T-helper 2 cell treated with Interferon-gamma antibody and Interleukin-4, amounts not matched to agents 5 μg/mL and 100 μg/mL, for 36 hours (primary cell): ENCODE data around the gene FGF14.

Source experiments
- DNase-seq: peaks from one replicate; pipeline ENCODE4 v3.0.0; 2021; ENCODE audit warnings: low spot score
- H3K27ac Mint-ChIP-seq: one replicate; pipeline ENCODE4 v1.8.0; 2021; ENCODE audit warnings: mild to moderate bottlenecking, mixed read lengths
- H3K27me3 Mint-ChIP-seq: one replicate; pipeline ENCODE4 v1.8.0; 2021; ENCODE audit warnings: low read depth, mixed read lengths
- H3K36me3 Mint-ChIP-seq: one replicate; pipeline ENCODE4 v1.8.0; 2021; ENCODE audit warnings: low read depth, mixed read lengths
- H3K4me1 Mint-ChIP-seq: one replicate; pipeline ENCODE4 v1.8.0; 2021; ENCODE audit warnings: low read depth, mixed read lengths
- H3K4me3 Mint-ChIP-seq: one replicate; pipeline ENCODE4 v1.8.0; 2022; ENCODE audit warnings: mild to moderate bottlenecking, moderate library complexity, mixed read lengths
- H3K9me3 Mint-ChIP-seq: one replicate; pipeline ENCODE4 v1.8.0; 2021; ENCODE audit warnings: mixed read lengths

The FGF14 gene

GRCh38 chr13:101942535-101943157 is 459.2 kb downstream of the FGF14 start:
- no peaks in the 10 kb centered on the region for H3K4me1 Mint-ChIP-seq
- H3K9me3 Mint-ChIP-seq: no peaks in the 10 kb centered on the region
- no peaks in the 10 kb centered on the region for H3K27me3 Mint-ChIP-seq
- no peaks in the 10 kb centered on the region for H3K36me3 Mint-ChIP-seq
- DNase-seq: no peak
- no peak overlapping the region for H3K4me3 Mint-ChIP-seq
- H3K27ac Mint-ChIP-seq: no peak overlapping the region

GRCh38 chr13:101942038-101942437 is 459.8 kb downstream of the FGF14 start:
- Mint-ChIP-seq H3K27ac (no peak overlapping the region), H3K4me1 (no peaks in the 10 kb centered on the region), H3K9me3 (no peaks in the 10 kb centered on the region), H3K36me3 (no peaks in the 10 kb centered on the region), H3K4me3 (no peak overlapping the region), H3K27me3 (no peaks in the 10 kb centered on the region)
- DNase-seq: no peak

GRCh38 chr13:101941095-101941783 is 460.6 kb downstream of the FGF14 start:
- Mint-ChIP-seq H3K4me1 (no peaks in the 10 kb centered on the region), H3K27me3 (no peaks in the 10 kb centered on the region), H3K4me3 (no peak overlapping the region), H3K36me3 (no peaks in the 10 kb centered on the region), H3K9me3 (no peaks in the 10 kb centered on the region), H3K27ac (no peak overlapping the region)
- no peak for DNase-seq

- Mint-ChIP-seq H3K27me3 (no peaks in the 10 kb centered on the region), H3K9me3 (no peaks in the 10 kb centered on the region)
Measured at GRCh38 chr13:101939370-101939769, 462.5 kb downstream of the FGF14 start.

GRCh38 chr13:101935828-101936227 is 466.0 kb downstream of the FGF14 start:
- no peaks in the 10 kb centered on the region for H3K36me3 Mint-ChIP-seq
- H3K4me1 Mint-ChIP-seq: no peaks in the 10 kb centered on the region
- H3K9me3 Mint-ChIP-seq: no peaks in the 10 kb centered on the region
- no peaks in the 10 kb centered on the region for H3K27me3 Mint-ChIP-seq
- H3K4me3 Mint-ChIP-seq: no peak overlapping the region
- no peak overlapping the region for H3K27ac Mint-ChIP-seq
- DNase-seq: no peak

More at GRCh38 chr13:101939370-101939769, 462.5 kb downstream of the FGF14 start:
- Mint-ChIP-seq H3K4me1 (no peaks in the 10 kb centered on the region), H3K27ac (no peak overlapping the region), H3K36me3 (no peaks in the 10 kb centered on the region), H3K4me3 (no peak overlapping the region)
- no peak for DNase-seq

GRCh38 chr13:101931186-101931585 is 470.7 kb downstream of the FGF14 start:
- H3K27me3 Mint-ChIP-seq: no peaks in the 10 kb centered on the region

GRCh38 chr13:101930331-101930730 is 471.5 kb downstream of the FGF14 start:
- Mint-ChIP-seq H3K4me3 (no peak overlapping the region), H3K9me3 (no peaks in the 10 kb centered on the region), H3K27ac (no peak overlapping the region), H3K27me3 (no peaks in the 10 kb centered on the region), H3K36me3 (no peaks in the 10 kb centered on the region), H3K4me1 (no peaks in the 10 kb centered on the region)
- DNase-seq: no peak

More at GRCh38 chr13:101931186-101931585, 470.7 kb downstream of the FGF14 start:
- DNase-seq: no peak
- H3K36me3 Mint-ChIP-seq: no peaks in the 10 kb centered on the region
- H3K4me1 Mint-ChIP-seq: no peaks in the 10 kb centered on the region
- no peaks in the 10 kb centered on the region for H3K9me3 Mint-ChIP-seq
- H3K4me3 Mint-ChIP-seq: no peak overlapping the region
- H3K27ac Mint-ChIP-seq: no peak overlapping the region

GRCh38 chr13:101925731-101926130 is 476.1 kb downstream of the FGF14 start:
- H3K27me3 Mint-ChIP-seq: peaks cover 3% of the 10 kb centered on the region
- H3K4me3 Mint-ChIP-seq: no peak overlapping the region
- H3K36me3 Mint-ChIP-seq: no peaks in the 10 kb centered on the region
- H3K27ac Mint-ChIP-seq: no peak overlapping the region
- no peaks in the 10 kb centered on the region for H3K4me1 Mint-ChIP-seq
- H3K9me3 Mint-ChIP-seq: no peaks in the 10 kb centered on the region
- DNase-seq: no peak

- no peak for DNase-seq
- no peaks in the 10 kb centered on the region for H3K4me1 Mint-ChIP-seq
- no peaks in the 10 kb centered on the region for H3K36me3 Mint-ChIP-seq
- no peak overlapping the region for H3K27ac Mint-ChIP-seq
- no peak overlapping the region for H3K4me3 Mint-ChIP-seq
- no peaks in the 10 kb centered on the region for H3K9me3 Mint-ChIP-seq
- H3K27me3 Mint-ChIP-seq: peaks cover 48% of the 10 kb centered on the region
Measured at GRCh38 chr13:101919541-101920181, 482.2 kb downstream of the FGF14 start.

- no peaks in the 10 kb centered on the region for H3K36me3 Mint-ChIP-seq
- H3K27ac Mint-ChIP-seq: no peak overlapping the region
- peaks cover 50% of the 10 kb centered on the region for H3K27me3 Mint-ChIP-seq
- no peaks in the 10 kb centered on the region for H3K4me1 Mint-ChIP-seq
- no peak overlapping the region for H3K4me3 Mint-ChIP-seq
- no peaks in the 10 kb centered on the region for H3K9me3 Mint-ChIP-seq
- DNase-seq: no peak
Measured at GRCh38 chr13:101917833-101918661, 483.8 kb downstream of the FGF14 start.

GRCh38 chr13:101917475-101917810 is 484.4 kb downstream of the FGF14 start:
- Mint-ChIP-seq H3K9me3 (no peaks in the 10 kb centered on the region), H3K27ac (no peak overlapping the region), H3K27me3 (peaks cover 50% of the 10 kb centered on the region), H3K4me1 (no peaks in the 10 kb centered on the region), H3K4me3 (no peak overlapping the region), H3K36me3 (no peaks in the 10 kb centered on the region)
- DNase-seq: no peak

- H3K9me3 Mint-ChIP-seq: no peaks in the 10 kb centered on the region
- H3K27ac Mint-ChIP-seq: no peak overlapping the region
- no peak overlapping the region for H3K4me3 Mint-ChIP-seq
- H3K4me1 Mint-ChIP-seq: no peaks in the 10 kb centered on the region
- DNase-seq: no peak
- H3K27me3 Mint-ChIP-seq: peaks cover 47% of the 10 kb centered on the region
- no peaks in the 10 kb centered on the region for H3K36me3 Mint-ChIP-seq
Measured at GRCh38 chr13:101916775-101917474, 484.9 kb downstream of the FGF14 start.

- peaks cover 47% of the 10 kb centered on the region for H3K27me3 Mint-ChIP-seq
- no peaks in the 10 kb centered on the region for H3K4me1 Mint-ChIP-seq
- H3K36me3 Mint-ChIP-seq: no peaks in the 10 kb centered on the region
- DNase-seq: no peak
- H3K27ac Mint-ChIP-seq: no peak overlapping the region
- H3K4me3 Mint-ChIP-seq: no peak overlapping the region
- H3K9me3 Mint-ChIP-seq: no peaks in the 10 kb centered on the region
Measured at GRCh38 chr13:101916108-101916774, 485.6 kb downstream of the FGF14 start.
